Measurements from ENCODE around the gene MR1.

DNA sequence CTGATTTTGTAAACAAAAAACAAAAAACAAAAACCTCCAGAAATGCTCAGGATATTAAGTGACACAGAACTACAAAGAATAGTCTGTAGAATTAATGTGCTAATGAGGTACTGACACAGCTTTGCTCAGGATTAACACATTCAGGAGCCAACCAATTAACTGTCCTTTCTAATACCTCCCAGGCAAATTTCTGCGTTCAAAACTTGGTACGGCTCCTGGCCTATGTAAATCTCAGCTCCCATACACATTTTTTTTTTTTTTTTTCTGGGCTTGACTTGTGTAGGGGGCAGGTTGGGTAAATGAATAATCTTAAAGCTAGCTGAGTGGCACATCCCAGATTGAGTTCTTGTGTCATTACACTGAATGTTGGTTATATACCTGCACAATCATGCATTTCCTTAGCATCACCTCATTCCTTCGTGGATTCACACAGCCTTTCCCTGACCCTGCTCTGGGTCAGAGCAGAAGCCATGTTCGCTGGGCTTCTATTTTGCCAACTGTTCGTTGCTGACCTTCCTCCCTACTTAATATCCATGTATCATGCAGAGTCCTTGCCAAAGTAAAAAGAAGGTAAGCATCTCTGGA lies 42.1 kb downstream of the MR1 start:
- TF ChIP-seq, protein P1, sequence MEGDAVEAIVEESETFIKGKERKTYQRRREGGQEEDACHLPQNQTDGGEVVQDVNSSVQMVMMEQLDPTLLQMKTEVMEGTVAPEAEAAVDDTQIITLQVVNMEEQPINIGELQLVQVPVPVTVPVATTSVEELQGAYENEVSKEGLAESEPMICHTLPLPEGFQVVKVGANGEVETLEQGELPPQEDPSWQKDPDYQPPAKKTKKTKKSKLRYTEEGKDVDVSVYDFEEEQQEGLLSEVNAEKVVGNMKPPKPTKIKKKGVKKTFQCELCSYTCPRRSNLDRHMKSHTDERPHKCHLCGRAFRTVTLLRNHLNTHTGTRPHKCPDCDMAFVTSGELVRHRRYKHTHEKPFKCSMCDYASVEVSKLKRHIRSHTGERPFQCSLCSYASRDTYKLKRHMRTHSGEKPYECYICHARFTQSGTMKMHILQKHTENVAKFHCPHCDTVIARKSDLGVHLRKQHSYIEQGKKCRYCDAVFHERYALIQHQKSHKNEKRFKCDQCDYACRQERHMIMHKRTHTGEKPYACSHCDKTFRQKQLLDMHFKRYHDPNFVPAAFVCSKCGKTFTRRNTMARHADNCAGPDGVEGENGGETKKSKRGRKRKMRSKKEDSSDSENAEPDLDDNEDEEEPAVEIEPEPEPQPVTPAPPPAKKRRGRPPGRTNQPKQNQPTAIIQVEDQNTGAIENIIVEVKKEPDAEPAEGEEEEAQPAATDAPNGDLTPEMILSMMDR (conservative IDR thresholded peaks at IDR 0.05 in 1 of 2, IDR thresholded peaks at IDR 0.05 in 1 of 2; ENCODE audit: extremely low read depth in 1 of 2, insufficient read depth in 1 of 2, low read depth in 1 of 2, low read length in 2 of 2), result no peak
- TF ChIP-seq EZH2 (IDR thresholded peaks at IDR 0.05; ENCODE audit: borderline replicate concordance, low read length), result no peak

All from mammary epithelial cell (primary cell).